ENCODE results near the gene TLN1. TPM values are rescaled to one million over a fixed set of nuclear protein-coding genes. Genes with fewer than 3 reads are reported as not detected.

Gene TLN1
- total RNA-seq, 3 donors from 2014 or later (not counting 1 experiment from before 2014, with no cell fraction given), result 509 to 552 (median 528) TPM

DNA sequence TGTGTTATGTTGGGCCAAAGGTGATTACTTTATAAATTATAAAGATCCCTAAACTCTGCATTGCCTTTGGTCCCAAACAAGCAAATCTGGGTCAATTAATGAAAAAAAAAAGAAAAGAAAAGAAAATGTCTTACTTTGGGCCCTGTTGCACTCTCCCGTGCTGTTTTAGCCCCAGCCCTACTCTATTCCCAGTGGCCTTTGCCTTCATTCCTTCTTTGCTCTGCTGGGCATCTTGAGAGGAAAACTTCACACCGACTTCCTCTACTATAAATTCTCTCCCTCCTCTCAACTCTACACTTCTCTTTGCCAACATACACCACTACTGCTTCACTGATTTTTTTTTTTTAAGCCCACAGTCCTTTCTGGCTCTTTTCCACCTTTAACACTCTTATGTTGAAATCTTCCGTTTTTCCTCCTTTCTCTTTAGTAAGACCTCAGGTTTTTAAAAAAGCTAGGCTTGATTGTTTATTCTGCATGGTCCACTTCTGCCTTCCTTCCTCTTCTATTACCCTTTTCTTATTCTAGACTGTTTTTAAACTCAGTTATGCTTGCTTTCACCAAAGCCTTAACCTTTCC, 26.6 kb upstream of the TLN1 start:
- Histone ChIP-seq H3K27ac (ENCODE audit: low read length) (no peak overlapping the region), H3K36me3 (ENCODE audit: control insufficient read depth, insufficient read depth, low read length) (peaks cover 6% of the 10 kb centered on the region)

GRCh38 chr9:35757892-35758275, 25.9 kb upstream of the TLN1 start:
- Mint-ChIP-seq H3K36me3 (no peaks in the 10 kb centered on the region), H3K4me1 (peaks cover 29 to 30% of the 10 kb centered on the region in 2 donors), H3K27ac (peak overlapping the region; percentile 24 to 97), H3K27me3 (ENCODE audit: low read depth in 2 of 2) (no peaks in the 10 kb centered on the region), H3K4me3 (peak overlapping the region; percentile 97), H3K9me3 (no peaks in the 10 kb centered on the region)
- no peak for TF ChIP-seq CTCF (IDR thresholded peaks at IDR 0.05)
- Histone ChIP-seq H3K27me3 (ENCODE audit: control insufficient read depth, insufficient read depth, low read length) (no peaks in the 10 kb centered on the region), H3K27ac (ENCODE audit: low read length) (peak overlapping the region; percentile 85), H3K9me3 (ENCODE audit: control insufficient read depth, insufficient read depth, low read length) (no peaks in the 10 kb centered on the region), H3K4me3 (ENCODE audit: low read length) (peak overlapping the region; percentile 91), H3K36me3 (ENCODE audit: control insufficient read depth, insufficient read depth, low read length) (peaks cover 13% of the 10 kb centered on the region), H3K4me1 (ENCODE audit: control insufficient read depth, insufficient read depth, low read length) (peaks cover 16% of the 10 kb centered on the region)
- DNase-seq (no peak), ATAC-seq (no peak)
- intact Hi-C loops (cut with micrococcal nuclease), result loop anchor here (2.0 kb wide), 1 partner anchor 25 kb away; the partner anchor contains the start of genes CREB3 and TLN1

More for the DNA sequence above, 26.6 kb upstream of the TLN1 start:
- H3K27ac Mint-ChIP-seq, result peak overlapping the region; percentile 24 to 97
- no peaks in the 10 kb centered on the region for H3K9me3 ChIP-seq (ENCODE audit: control insufficient read depth, insufficient read depth, low read length)
- 41% methylated on average over 3 of the region's 3 CpGs for WGBS (ENCODE audit: insufficient coverage)
- TF ChIP-seq CTCF (IDR thresholded peaks at IDR 0.05), result no peak
- DNase-seq (no peak), ATAC-seq (no peak)
- no peaks in the 10 kb centered on the region for H3K27me3 Mint-ChIP-seq (ENCODE audit: low read depth in 2 of 2)
- intact Hi-C loops (cut with micrococcal nuclease), result no loop called here
- H3K36me3 Mint-ChIP-seq, result no peaks in the 10 kb centered on the region
- no peaks in the 10 kb centered on the region for H3K27me3 ChIP-seq (ENCODE audit: control insufficient read depth, insufficient read depth, low read length)
- peaks cover 16% of the 10 kb centered on the region for H3K4me1 ChIP-seq (ENCODE audit: control insufficient read depth, insufficient read depth, low read length)
- H3K9me3 Mint-ChIP-seq, result no peaks in the 10 kb centered on the region
- peak overlapping the region; percentile 97 for H3K4me3 Mint-ChIP-seq
- peaks cover 29 to 30% of the 10 kb centered on the region in 2 donors for H3K4me1 Mint-ChIP-seq
- H3K4me3 ChIP-seq (ENCODE audit: low read length), result no peak overlapping the region

- WGBS (ENCODE audit: insufficient coverage), result 4% methylated on average over 20 of the region's 20 CpGs
- Histone ChIP-seq H3K27me3 (ENCODE audit: control insufficient read depth, insufficient read depth, low read length) (no peaks in the 10 kb centered on the region), H3K4me3 (ENCODE audit: low read length) (peak overlapping the region; percentile 91), H3K4me1 (ENCODE audit: control insufficient read depth, insufficient read depth, low read length) (peaks cover 16% of the 10 kb centered on the region), H3K27ac (ENCODE audit: low read length) (peak overlapping the region; percentile 85), H3K9me3 (ENCODE audit: control insufficient read depth, insufficient read depth, low read length) (no peaks in the 10 kb centered on the region), H3K36me3 (ENCODE audit: control insufficient read depth, insufficient read depth, low read length) (peaks cover 19% of the 10 kb centered on the region)
- Mint-ChIP-seq H3K4me1 (peaks cover 29 to 34% of the 10 kb centered on the region in 2 donors), H3K36me3 (no peaks in the 10 kb centered on the region), H3K4me3 (peak overlapping the region; percentile 97), H3K27ac (peak overlapping the region; percentile 24 to 97), H3K9me3 (no peaks in the 10 kb centered on the region), H3K27me3 (ENCODE audit: low read depth in 2 of 2) (no peaks in the 10 kb centered on the region)
- DNase-seq (peak in 1 of 2 donors; percentile 45), ATAC-seq (peak in 2 of 3 donors; percentile 7 to 24)
- no peak for TF ChIP-seq CTCF (IDR thresholded peaks at IDR 0.05)
- intact Hi-C loops (cut with micrococcal nuclease), result loop anchor here (2.0 kb wide), 1 partner anchor 25 kb away; the partner anchor contains the start of genes CREB3 and TLN1
These were observed 25.4 kb upstream of the TLN1 start for GRCh38 chr9:35757226-35757891.

Data from natural killer cell (primary cell).